ENCODE measurements around the gene CCL1. TPM values are rescaled to one million over a fixed set of nuclear protein-coding genes. Genes with fewer than 3 reads are reported as not detected.

Gene CCL1
- total RNA-seq, 1 donor from 2014 or later: not detected

- DNase-seq (ENCODE audit: extremely low spot score in 2 of 2): no peak
- no peaks in the 10 kb centered on the region for H3K4me1 ChIP-seq
- no peak overlapping the region for H3K27ac ChIP-seq
- H3K36me3 ChIP-seq: no peaks in the 10 kb centered on the region
- intact Hi-C loops (cut with DNase I): no loop called here
- H3K4me3 ChIP-seq: no peak overlapping the region
- TF ChIP-seq CTCF (IDR thresholded peaks at IDR 0.05) (no peak), POLR2AphosphoS5 (IDR thresholded peaks at IDR 0.05; ENCODE audit: insufficient read depth in 1 of 2, low read depth in 1 of 2) (no peak), POLR2A (IDR thresholded peaks at IDR 0.05) (no peak)
- no peaks in the 10 kb centered on the region for H3K27me3 ChIP-seq
- no peaks in the 10 kb centered on the region for H3K9me3 ChIP-seq
Measured at GRCh38 chr17:34354637-34355036, 8.4 kb downstream of the CCL1 start.

- H3K4me1 ChIP-seq: no peaks in the 10 kb centered on the region
- DNase-seq (ENCODE audit: extremely low spot score in 2 of 2): no peak
- H3K27ac ChIP-seq: no peak overlapping the region
- no peaks in the 10 kb centered on the region for H3K36me3 ChIP-seq
- H3K4me3 ChIP-seq: no peak overlapping the region
- intact Hi-C loops (cut with DNase I): no loop called here
- no peaks in the 10 kb centered on the region for H3K27me3 ChIP-seq
- H3K9me3 ChIP-seq: no peaks in the 10 kb centered on the region
- no peak for TF ChIP-seq POLR2A (IDR thresholded peaks at IDR 0.05)
- no peak for TF ChIP-seq POLR2AphosphoS5 (IDR thresholded peaks at IDR 0.05; ENCODE audit: insufficient read depth in 1 of 2, low read depth in 1 of 2)
- no peak for TF ChIP-seq CTCF (IDR thresholded peaks at IDR 0.05)
Measured at GRCh38 chr17:34352191-34352590, 10.8 kb downstream of the CCL1 start.

GRCh38 chr17:34351096-34351495 lies 11.9 kb downstream of the CCL1 start:
- Histone ChIP-seq H3K27ac (no peak overlapping the region), H3K4me3 (no peak overlapping the region), H3K4me1 (no peaks in the 10 kb centered on the region), H3K27me3 (no peaks in the 10 kb centered on the region), H3K9me3 (no peaks in the 10 kb centered on the region), H3K36me3 (no peaks in the 10 kb centered on the region)
- TF ChIP-seq POLR2A (IDR thresholded peaks at IDR 0.05): no peak
- no peak for TF ChIP-seq POLR2AphosphoS5 (IDR thresholded peaks at IDR 0.05; ENCODE audit: insufficient read depth in 1 of 2, low read depth in 1 of 2)
- TF ChIP-seq CTCF (IDR thresholded peaks at IDR 0.05): no peak
- intact Hi-C loops (cut with DNase I): no loop called here
- DNase-seq (ENCODE audit: extremely low spot score in 2 of 2): no peak

- Histone ChIP-seq H3K27ac (no peak overlapping the region), H3K9me3 (no peaks in the 10 kb centered on the region), H3K4me3 (no peak overlapping the region), H3K4me1 (no peaks in the 10 kb centered on the region), H3K27me3 (no peaks in the 10 kb centered on the region), H3K36me3 (no peaks in the 10 kb centered on the region)
- intact Hi-C loops (cut with DNase I): no loop called here
- DNase-seq (ENCODE audit: extremely low spot score in 2 of 2): no peak
- TF ChIP-seq POLR2AphosphoS5 (IDR thresholded peaks at IDR 0.05; ENCODE audit: insufficient read depth in 1 of 2, low read depth in 1 of 2): no peak
- no peak for TF ChIP-seq CTCF (IDR thresholded peaks at IDR 0.05)
- no peak for TF ChIP-seq POLR2A (IDR thresholded peaks at IDR 0.05)
Measured at GRCh38 chr17:34349751-34350150, 13.3 kb downstream of the CCL1 start.

- Histone ChIP-seq H3K27ac (no peak overlapping the region), H3K9me3 (no peaks in the 10 kb centered on the region), H3K4me1 (no peaks in the 10 kb centered on the region), H3K27me3 (no peaks in the 10 kb centered on the region), H3K36me3 (no peaks in the 10 kb centered on the region), H3K4me3 (no peak overlapping the region)
- TF ChIP-seq POLR2A (IDR thresholded peaks at IDR 0.05) (no peak), CTCF (IDR thresholded peaks at IDR 0.05) (no peak), POLR2AphosphoS5 (IDR thresholded peaks at IDR 0.05; ENCODE audit: insufficient read depth in 1 of 2, low read depth in 1 of 2) (no peak)
- DNase-seq (ENCODE audit: extremely low spot score in 2 of 2): no peak
- intact Hi-C loops (cut with DNase I): no loop called here
Measured at GRCh38 chr17:34347063-34347462, 16.0 kb downstream of the CCL1 start.
